IMR-90 (cell line): ENCODE data around the gene VPS37C. TPM values are rescaled to one million over a fixed set of nuclear protein-coding genes. Genes with fewer than 3 reads are reported as not detected.

ENCODE experiments used
- ATAC-seq: fragments of 200-7000 bp; cut with Tn5 transposase; 2 replicates; pipeline ENCODE4 v1.9.1; 2020; ENCODE audit warnings: low read depth, mild to moderate bottlenecking, moderate library complexity
- BruUV-seq: library from RNA; stranded (reverse); fragments of 400-500 nt; replicated peaks from 2 replicates; lab custom pipeline; 2021; lab: Mats Ljungman, UMichigan
- CTCF ChIA-PET: fragments of 300-600 bp; formaldehyde crosslinking; extraction: SDS; loops from one replicate; lab custom pipeline; 2021; ENCODE audit warnings: antibody characterized with exemption; lab: Yijun Ruan, JAX
- POLR2A ChIA-PET: fragments of 300-600 bp; sonication (Branson Sonifier 250); formaldehyde crosslinking; loops from one replicate; lab custom pipeline; 2022; ENCODE audit warnings: antibody characterized with exemption; ENCODE audit not compliant: unreplicated experiment; lab: Charles Lee
- DNase-seq: peaks from one replicate; pipeline ENCODE4 v3.0.0; 2013
- H2AFZ ChIP-seq: replicated peaks from 2 replicates; pipeline ENCODE3; 2013; ENCODE audit warnings: low read length, mild to moderate bottlenecking; ENCODE audit not compliant: poor library complexity
- H2AK5ac ChIP-seq: 2 replicates; pipeline ENCODE4 v1.6.1; 2013; ENCODE audit warnings: low read depth, low read length, inconsistent platforms
- H2AK9ac ChIP-seq: replicated peaks from 2 replicates; pipeline ENCODE3; 2013; ENCODE audit warnings: mild to moderate bottlenecking, low read depth, low read length, moderate library complexity; ENCODE audit not compliant: poor library complexity
- H2BK120ac ChIP-seq: 2 replicates; pipeline ENCODE4 v1.6.1; 2013; ENCODE audit warnings: low read depth, low read length, inconsistent platforms
- H2BK15ac ChIP-seq: 3 replicates; pipeline ENCODE4 v1.6.1; 2013; ENCODE audit warnings: low read depth, low read length, inconsistent platforms
- H2BK20ac ChIP-seq: 2 replicates; pipeline ENCODE4 v1.6.1; 2013; ENCODE audit warnings: low read depth, mild to moderate bottlenecking, inconsistent platforms, low read length, moderate library complexity
- H2BK5ac ChIP-seq: 2 replicates; pipeline ENCODE4 v1.6.1; 2013; ENCODE audit warnings: mild to moderate bottlenecking, low read depth, low read length, inconsistent platforms; ENCODE audit not compliant: poor library complexity, severe bottlenecking
- H3K14ac ChIP-seq: replicated peaks from 2 replicates; pipeline ENCODE4 v1.6.1; 2013; ENCODE audit warnings: low read depth, low read length, inconsistent platforms
- H3K18ac ChIP-seq: 2 replicates; pipeline ENCODE4 v1.6.1; 2013; ENCODE audit warnings: low read depth, low read length, control low read depth
- H3K23ac ChIP-seq: 2 replicates; pipeline ENCODE4 v1.6.1; 2013; ENCODE audit warnings: low read depth, low read length, inconsistent platforms
- H3K27ac ChIP-seq: 2 replicates; pipeline ENCODE4 v1.5.1; 2013; ENCODE audit warnings: mild to moderate bottlenecking, control low read depth, low read length; ENCODE audit not compliant: insufficient read depth
- H3K27me3 ChIP-seq: 2 replicates; pipeline ENCODE4 v1.6.1; 2013; ENCODE audit warnings: low read length; ENCODE audit not compliant: control insufficient read depth, insufficient read depth
- H3K36me3 ChIP-seq: 2 replicates; pipeline ENCODE4 v1.6.1; 2013; ENCODE audit warnings: low read length, mixed read lengths; ENCODE audit not compliant: control insufficient read depth, insufficient read depth
- H3K4ac ChIP-seq: 2 replicates; pipeline ENCODE4 v1.6.1; 2013; ENCODE audit warnings: low read depth, low read length, inconsistent platforms
- H3K4me1 ChIP-seq: 2 replicates; pipeline ENCODE4 v1.6.1; 2013; ENCODE audit warnings: low read length, mixed read lengths; ENCODE audit not compliant: control insufficient read depth, insufficient read depth
- H3K4me2 ChIP-seq: 2 replicates; pipeline ENCODE4 v1.6.1; 2013; ENCODE audit warnings: low read depth, mild to moderate bottlenecking, control low read depth, low read length, moderate library complexity
- H3K4me3 ChIP-seq: 2 replicates; pipeline ENCODE4 v1.5.1; 2013; ENCODE audit warnings: low read depth, mild to moderate bottlenecking, control low read depth, low read length, moderate library complexity; ENCODE audit not compliant: insufficient read depth
- H3K56ac ChIP-seq: 2 replicates; pipeline ENCODE4 v1.6.1; 2013; ENCODE audit warnings: low read length, inconsistent platforms; ENCODE audit not compliant: insufficient read depth; ENCODE audit errors: extremely low read depth
- H3K79me1 ChIP-seq, 2 experiments: 2 replicates each; pipeline ENCODE4 v1.6.1; 2013; ENCODE audit warnings: low read length in 2 of 2, inconsistent platforms in 1 of 2, low read depth in 1 of 2
- H3K9ac ChIP-seq: 2 replicates; pipeline ENCODE4 v1.6.1; 2013; ENCODE audit warnings: low read depth, low read length, control low read depth
- H3K9me1 ChIP-seq: 2 replicates; pipeline ENCODE4 v1.6.1; 2013; ENCODE audit warnings: low read length, inconsistent platforms; ENCODE audit not compliant: insufficient read depth
- H3K9me3 ChIP-seq: 2 replicates; pipeline ENCODE4 v1.6.1; 2013; ENCODE audit warnings: low read length; ENCODE audit not compliant: control insufficient read depth, insufficient read depth
- H4K20me1 ChIP-seq: 2 replicates; pipeline ENCODE4 v1.6.1; 2013; ENCODE audit warnings: low read length, inconsistent platforms; ENCODE audit not compliant: insufficient read depth
- H4K5ac ChIP-seq: 2 replicates; pipeline ENCODE4 v1.6.1; 2013; ENCODE audit warnings: mild to moderate bottlenecking, low read depth, low read length, control low read depth
- H4K8ac ChIP-seq, 2 experiments: 2 replicates each; pipeline ENCODE4 v1.6.1; 2013; ENCODE audit warnings: low read depth in 2 of 2, low read length in 2 of 2, control low read depth in 1 of 2, inconsistent platforms in 1 of 2
- H4K91ac ChIP-seq: 2 replicates; pipeline ENCODE4 v1.6.1; 2013; ENCODE audit warnings: low read depth, low read length, inconsistent platforms; ENCODE audit not compliant: insufficient read depth
- BHLHE40 ChIP-seq: fragments of 150-350 bp; IDR thresholded peaks from 2 replicates; pipeline ENCODE4 v1.6.1; 2016; ENCODE audit warnings: mild to moderate bottlenecking, low read depth, low read length
- CEBPB ChIP-seq: IDR thresholded peaks from 2 replicates; pipeline ENCODE4 v1.6.1; 2012; ENCODE audit warnings: low read depth, low read length, improper control_type of control experiment
- CHD1 ChIP-seq: IDR thresholded peaks from 2 replicates; pipeline ENCODE4 v1.6.1; 2012; ENCODE audit warnings: low read depth, low read length, improper control_type of control experiment
- CTCF ChIP-seq: conservative IDR thresholded peaks from 2 replicates; pipeline ENCODE4 v1.5.1; 2012; ENCODE audit warnings: mild to moderate bottlenecking, low read depth, low read length, improper control_type of control experiment
- ELK1 ChIP-seq: fragments of 150-350 bp; IDR thresholded peaks from 2 replicates; pipeline ENCODE4 v1.6.1; 2016; ENCODE audit warnings: low read depth, mild to moderate bottlenecking, low read length, moderate library complexity, borderline replicate concordance
- FOS ChIP-seq: fragments of 150-350 bp; IDR thresholded peaks from 2 replicates; pipeline ENCODE4 v1.6.1; 2016; ENCODE audit warnings: low read depth, low read length
- MAFK ChIP-seq: IDR thresholded peaks from 2 replicates; pipeline ENCODE4 v1.6.1; 2012; ENCODE audit warnings: low read depth, low read length, improper control_type of control experiment
- MAZ ChIP-seq: IDR thresholded peaks from 2 replicates; pipeline ENCODE4 v1.6.1; 2012; ENCODE audit warnings: low read depth, mild to moderate bottlenecking, low read length, improper control_type of control experiment, moderate library complexity, borderline replicate concordance
- NFE2L2 ChIP-seq: fragments of 150-350 bp; IDR thresholded peaks from 2 replicates; pipeline ENCODE4 v1.6.1; 2016; ENCODE audit warnings: low read depth, mild to moderate bottlenecking, low read length
- RAD21 ChIP-seq: IDR thresholded peaks from 2 replicates; pipeline ENCODE4 v1.6.1; 2012; ENCODE audit warnings: low read length, improper control_type of control experiment
- RCOR1 ChIP-seq: IDR thresholded peaks from 2 replicates; pipeline ENCODE4 v1.6.1; 2012; ENCODE audit warnings: mild to moderate bottlenecking, low read length, improper control_type of control experiment; ENCODE audit not compliant: insufficient replicate concordance
- RFX5 ChIP-seq: IDR thresholded peaks from 2 replicates; pipeline ENCODE4 v1.8.0; 2012; ENCODE audit warnings: low read depth, mild to moderate bottlenecking, low read length, moderate library complexity
- SMC3 ChIP-seq: fragments of 150-350 bp; IDR thresholded peaks from 2 replicates; pipeline ENCODE4 v1.6.1; 2016; ENCODE audit warnings: low read depth, mild to moderate bottlenecking, antibody characterized with exemption, low read length, moderate library complexity
- USF2 ChIP-seq: fragments of 150-350 bp; IDR thresholded peaks from 2 replicates; pipeline ENCODE4 v1.6.1; 2017; ENCODE audit warnings: mild to moderate bottlenecking, antibody characterized with exemption, low read length, low read depth
- WGBS, 2 experiments: methylation state at CpG; one replicate each; pipeline versions ENCODE4 v1.1.5 to v1.1.7; 2013; ENCODE audit warnings: missing lambda C conversion rate in 2 of 2; ENCODE audit not compliant: insufficient read length in 1 of 2; ENCODE audit errors: extremely low coverage in 2 of 2; 5-methylcytosine and 5-hydroxymethylcytosine counted together
- dilution Hi-C: fragments of 300-500 bp; cut with HindIII; formaldehyde crosslinking; loops from one replicate; pipeline ENCODE4 v1.14.3; 2018; ENCODE audit warnings: low sequenced_read_pairs; ENCODE audit not compliant: unreplicated experiment
- in situ Hi-C: fragments of 300-500 bp; cut with MboI; formaldehyde crosslinking; loops from 3 replicates; pipeline ENCODE4 v1.14.3; 2019; ENCODE audit warnings: low sequenced_read_pairs, inconsistent platforms, mixed read lengths
- intact Hi-C: fragments of 100-400 bp; cut with micrococcal nuclease; formaldehyde crosslinking; loops from 2 replicates; pipeline ENCODE4 v1.10.0; 2022
- polyA plus RNA-seq, 3 experiments: library from polyadenylated mRNA; depleted of rRNA; stranded (reverse); fragments of >200 nt; gene quantifications; 2 replicates each; pipeline ENCODE4 v1.2.3, GENCODE V29; 2012; ENCODE audit warnings: low replicate concordance in 1 of 3
- total RNA-seq: library from RNA; depleted of rRNA; stranded (reverse); fragments of >200 nt; gene quantifications from 2 replicates; pipeline ENCODE4 v1.2.3, GENCODE V29; 2012

The VPS37C gene
- total and polyA plus RNA-seq, 2 of the 4 experiments (the other 2 are of a cell fraction): 3.2 to 13.2 TPM

- H3K27me3 ChIP-seq: peaks cover 24% of the 10 kb centered on the region
- no peak overlapping the region for H2BK120ac ChIP-seq
- TF ChIP-seq CTCF (no peak), NFE2L2 (no peak), USF2 (no peak), BHLHE40 (no peak), SMC3 (no peak), ELK1 (no peak), CHD1 (no peak), RFX5 (no peak), RAD21 (no peak), CEBPB (no peak), RCOR1 (no peak), FOS (no peak), MAZ (no peak), MAFK (no peak)
- no peak overlapping the region for H2AK5ac ChIP-seq
- ChIA-PET POLR2A (no interaction called here), CTCF (no interaction called here)
- no peak overlapping the region for H3K27ac ChIP-seq
- no peak overlapping the region for H3K14ac ChIP-seq
- H2BK5ac ChIP-seq: no peak overlapping the region
- dilution Hi-C loops (no loop called here), intact Hi-C loops (no loop called here), in situ Hi-C loops (no loop called here)
- H3K9me1 ChIP-seq: no peaks in the 10 kb centered on the region
- DNase-seq: no peak
- no peak overlapping the region for H2AK9ac ChIP-seq
- H3K56ac ChIP-seq: no peak overlapping the region
- H2BK20ac ChIP-seq: no peak overlapping the region
- H4K20me1 ChIP-seq: no peaks in the 10 kb centered on the region
- no peak overlapping the region for H4K91ac ChIP-seq
- no peak overlapping the region for H3K4me2 ChIP-seq
- H4K8ac ChIP-seq: no peak overlapping the region
- no peak overlapping the region for H3K18ac ChIP-seq
- no peak overlapping the region for H3K9ac ChIP-seq
- no peak overlapping the region for H2AFZ ChIP-seq
- ATAC-seq: no peak
- WGBS, 2 experiments: 100% methylated on average over 1 of the region's 2 CpGs; no CpG with 5 or more reads in 1 of the 2 experiments
- no peak overlapping the region for H3K23ac ChIP-seq
- H3K79me1 ChIP-seq: no peaks in the 10 kb centered on the region
- no TSS peak for BruUV-seq
- H4K5ac ChIP-seq: no peak overlapping the region
- H2BK15ac ChIP-seq: no peak overlapping the region
- no peaks in the 10 kb centered on the region for H3K4me1 ChIP-seq
- no peak overlapping the region for H3K4ac ChIP-seq
- no peak overlapping the region for H3K4me3 ChIP-seq
- H3K36me3 ChIP-seq: no peaks in the 10 kb centered on the region
- H3K9me3 ChIP-seq: no peaks in the 10 kb centered on the region
These were observed 39.3 kb downstream of the VPS37C start for GRCh38 chr11:61121917-61122316.
